ENCODE measurements around the gene ZNF48.

GRCh38 chr16:30429678-30430427 is 34.6 kb downstream of the ZNF48 start, which contains the start of gene DCTPP1:
- peak; percentile 77 for TF ChIP-seq CTCF (IDR thresholded peaks at IDR 0.05; ENCODE audit: low read depth, low read length)
- TF ChIP-seq MYC (IDR thresholded peaks at IDR 0.05; ENCODE audit: low read depth, low read length): peak; percentile 83; the same call in 1 of the 2 replicates
- peak; percentile 51 for TF ChIP-seq POLR2A (IDR thresholded peaks at IDR 0.05; ENCODE audit: extremely low read depth, insufficient read length)
- peak; percentile 43; the same call in 1 of the 2 replicates for TF ChIP-seq MAX (IDR thresholded peaks at IDR 0.05; ENCODE audit: low read depth, low read length)

All from NB4 (cell line).